MG63 (cell line): ENCODE results near the gene PEX11B. TPM values are rescaled to one million over a fixed set of nuclear protein-coding genes. Genes with fewer than 3 reads are reported as not detected.
A peak's percentile ranks its signal among the peaks of the same experiment; 100 is the strongest.
"Not testable (repeated sequence)": the region's sequence is repeated elsewhere in the genome, so short reads cannot be mapped to it uniquely, and the experiment has no call there.

Experiments
- DNase-seq: peaks from one replicate; pipeline ENCODE4 v3.0.0-alpha.2; 2020
- H3K27me3 ChIP-seq: fragments of 250-450 bp; sonication (Bioruptor Pico); 2 replicates; pipeline ENCODE4 v1.5.1; 2020; ENCODE audit warnings: mild to moderate bottlenecking, moderate library complexity
- H3K36me3 ChIP-seq: fragments of 250-450 bp; sonication (Bioruptor Pico); 2 replicates; pipeline ENCODE4 v1.5.1; 2020; ENCODE audit warnings: mild to moderate bottlenecking, moderate library complexity
- H3K4me3 ChIP-seq: fragments of 250-450 bp; sonication (Bioruptor Pico); 2 replicates; pipeline ENCODE4 v1.5.1; 2020; ENCODE audit warnings: mild to moderate bottlenecking, moderate library complexity
- H3K9me3 ChIP-seq: fragments of 250-450 bp; sonication (Bioruptor Pico); 2 replicates; pipeline ENCODE4 v1.5.1; 2020; ENCODE audit warnings: mild to moderate bottlenecking, moderate library complexity
- total RNA-seq: library from RNA; depleted of rRNA; stranded (reverse); fragments of >200 nt; shearing (Covaris generic); gene quantifications from 2 replicates; pipeline ENCODE4 v1.2.3, GENCODE V29; 2014; ENCODE audit warnings: low replicate concordance

Gene PEX11B
- total RNA-seq, 1 experiment from 2014 or later: 20.6 TPM

GRCh38 chr1:145927916-145928643 lies 9.6 kb upstream of the PEX11B start:
- Histone ChIP-seq H3K9me3 (no peaks in the 10 kb centered on the region), H3K4me3 (peak overlapping the region; percentile 73), H3K36me3 (peaks cover 23% of the 10 kb centered on the region), H3K27me3 (no peaks in the 10 kb centered on the region)
- DNase-seq: no peak

DNA sequence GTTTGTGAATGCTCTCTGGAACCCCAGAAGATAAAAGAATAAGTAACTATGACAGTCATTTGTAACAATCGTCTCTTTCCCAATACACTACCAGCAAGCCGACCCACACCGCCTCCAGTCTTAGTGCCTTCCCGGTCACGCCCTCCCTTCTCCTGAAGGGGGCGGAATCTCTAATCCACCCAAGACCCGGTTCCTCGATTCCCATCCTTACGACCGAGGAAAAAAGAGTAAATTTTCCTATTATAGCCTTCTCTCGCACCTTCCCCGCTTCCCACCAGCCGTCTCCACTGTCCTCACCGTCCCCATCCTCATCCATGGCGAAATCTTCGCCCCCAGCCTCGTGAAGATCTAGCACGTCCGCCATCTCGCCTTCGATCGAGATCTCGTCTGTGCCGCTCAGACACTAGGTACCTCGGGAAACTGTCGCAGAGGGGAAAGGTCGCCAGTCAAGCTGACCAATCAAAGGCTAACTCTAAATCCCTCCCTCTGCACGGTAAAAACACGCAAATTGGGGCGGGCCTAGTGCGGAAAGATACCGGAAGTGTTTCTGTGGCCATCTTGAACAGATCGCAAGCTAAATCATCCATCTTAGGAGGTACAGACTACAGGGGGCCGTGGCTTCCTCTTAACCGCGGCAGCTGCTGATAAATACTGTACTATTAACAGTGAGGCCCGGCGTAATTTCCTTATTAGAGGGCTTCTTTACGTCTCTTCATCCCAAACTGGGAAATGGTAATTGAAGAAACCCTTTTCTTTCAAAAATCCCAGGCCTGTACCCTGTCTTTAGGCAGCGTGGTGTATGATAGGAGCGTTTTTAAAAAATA lies 8.8 kb upstream of the PEX11B start, which contains the start of gene RBM8A:
Gene RBM8A, minus strand, starts transcription at position 422 of the 824 bp plus-strand sequence. Its CDS starts 58 bp downstream, at position 364.
- H3K36me3 ChIP-seq: peaks cover 27% of the 10 kb centered on the region
- no peaks in the 10 kb centered on the region for H3K27me3 ChIP-seq
- no peaks in the 10 kb centered on the region for H3K9me3 ChIP-seq
- peak; percentile 95 for DNase-seq
- H3K4me3 ChIP-seq: peak within 1 kb of the TSS; percentile 73

DNA sequence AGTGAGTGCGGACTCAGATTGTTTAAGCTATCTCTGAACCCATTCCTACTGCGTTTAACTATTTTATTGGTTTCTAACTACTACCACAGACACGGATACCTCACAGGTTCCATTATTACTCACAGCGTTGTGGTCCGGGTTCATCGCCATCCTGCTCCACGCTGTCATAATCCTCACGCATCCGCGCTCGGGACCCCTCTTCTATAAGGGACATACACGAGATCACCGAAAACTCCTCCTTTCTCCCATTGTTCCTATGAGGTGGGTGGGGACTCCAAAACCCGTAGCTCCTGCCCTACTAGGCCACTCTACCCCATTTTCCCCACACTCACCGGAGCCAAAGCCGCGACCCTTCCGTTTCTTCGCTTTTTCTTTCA lies 8.2 kb upstream of the PEX11B start:
- Histone ChIP-seq H3K36me3 (peaks cover 28% of the 10 kb centered on the region), H3K27me3 (no peaks in the 10 kb centered on the region), H3K4me3 (peak overlapping the region; percentile 73), H3K9me3 (no peaks in the 10 kb centered on the region)
- DNase-seq: no peak

DNA sequence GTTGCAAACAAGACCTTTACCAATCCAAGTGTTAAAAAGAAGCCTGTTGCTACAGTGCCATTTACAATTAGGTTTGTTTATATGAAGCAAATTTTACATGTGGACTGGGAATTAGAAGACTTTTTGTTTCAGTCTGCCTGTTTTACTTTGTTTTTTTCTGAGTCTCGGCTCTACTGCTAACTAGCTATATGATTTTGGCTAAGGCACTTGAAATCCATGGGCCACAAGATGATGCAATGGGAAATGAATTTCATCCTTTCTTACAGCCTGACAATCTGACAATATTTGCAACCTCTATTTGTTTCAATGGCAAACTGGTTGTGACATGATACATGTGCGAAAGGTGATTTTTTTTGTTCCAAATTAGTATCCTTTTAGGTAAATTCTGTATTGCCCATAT lies 3.7 kb upstream of the PEX11B start:
- DNase-seq: no peak
- H3K36me3 ChIP-seq: peaks cover 29% of the 10 kb centered on the region
- no peaks in the 10 kb centered on the region for H3K27me3 ChIP-seq
- no peaks in the 10 kb centered on the region for H3K9me3 ChIP-seq
- no peak overlapping the region for H3K4me3 ChIP-seq

GRCh38 chr1:145920297-145920696 lies 1.8 kb upstream of the PEX11B start:
- peaks cover 28% of the 10 kb centered on the region for H3K36me3 ChIP-seq
- DNase-seq, H3K9me3 ChIP-seq, H3K27me3 ChIP-seq, H3K4me3 ChIP-seq: not testable (repeated sequence)

- Histone ChIP-seq H3K9me3 (no peaks in the 10 kb centered on the region), H3K27me3 (no peaks in the 10 kb centered on the region), H3K36me3 (peaks cover 35% of the 10 kb centered on the region), H3K4me3 (peak overlapping the region; percentile 98)
- DNase-seq: peak; percentile 74
These were observed 749 bp upstream of the PEX11B start for GRCh38 chr1:145918992-145919939.

DNA sequence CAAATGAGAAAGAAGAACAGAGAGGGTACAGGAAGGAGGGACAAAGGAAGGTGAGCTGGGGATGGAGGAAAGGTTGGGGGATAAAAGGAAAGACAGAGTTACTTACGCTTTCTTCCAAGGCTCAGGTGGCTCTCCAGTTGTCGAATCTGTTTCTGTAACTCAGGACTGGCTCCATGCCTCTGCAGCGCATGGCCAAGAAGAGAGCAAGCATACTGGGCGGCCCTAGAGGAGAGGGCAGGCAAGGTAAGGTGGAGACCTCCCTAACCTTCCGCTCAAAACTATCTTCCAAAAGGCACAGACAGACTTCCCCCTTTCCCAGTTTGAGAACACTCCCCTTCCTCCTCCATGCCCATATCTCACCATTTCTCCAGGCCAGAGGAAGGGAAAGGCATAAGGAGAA lies 922 bp downstream of the PEX11B start:
- H3K27me3 ChIP-seq: no peaks in the 10 kb centered on the region
- peak overlapping the region; percentile 98 for H3K4me3 ChIP-seq
- no peak for DNase-seq
- H3K9me3 ChIP-seq: no peaks in the 10 kb centered on the region
- H3K36me3 ChIP-seq: peaks cover 39% of the 10 kb centered on the region

GRCh38 chr1:145916745-145917144 lies 1.8 kb downstream of the PEX11B start:
- no peak for DNase-seq
- Histone ChIP-seq H3K9me3 (no peaks in the 10 kb centered on the region), H3K27me3 (no peaks in the 10 kb centered on the region), H3K4me3 (no peak overlapping the region), H3K36me3 (peaks cover 37% of the 10 kb centered on the region)

- DNase-seq: no peak
- Histone ChIP-seq H3K27me3 (no peaks in the 10 kb centered on the region), H3K9me3 (no peaks in the 10 kb centered on the region), H3K36me3 (peaks cover 42% of the 10 kb centered on the region), H3K4me3 (no peak overlapping the region)
These were observed 6.3 kb downstream of the PEX11B start for GRCh38 chr1:145912128-145912641.

- no peaks in the 10 kb centered on the region for H3K9me3 ChIP-seq
- no peak for DNase-seq
- no peaks in the 10 kb centered on the region for H3K27me3 ChIP-seq
- H3K36me3 ChIP-seq: peaks cover 19% of the 10 kb centered on the region
- no peak overlapping the region for H3K4me3 ChIP-seq
These were observed 9.9 kb downstream of the PEX11B start for GRCh38 chr1:145908653-145909052.

GRCh38 chr1:145906954-145907753 lies 11.4 kb downstream of the PEX11B start:
- no peak overlapping the region for H3K4me3 ChIP-seq
- no peaks in the 10 kb centered on the region for H3K27me3 ChIP-seq
- H3K9me3 ChIP-seq: no peaks in the 10 kb centered on the region
- H3K36me3 ChIP-seq: peaks cover 14% of the 10 kb centered on the region
- peak; percentile 32 for DNase-seq

- H3K36me3 ChIP-seq: no peaks in the 10 kb centered on the region
- no peaks in the 10 kb centered on the region for H3K27me3 ChIP-seq
- no peak overlapping the region for H3K4me3 ChIP-seq
- H3K9me3 ChIP-seq: no peaks in the 10 kb centered on the region
- DNase-seq: no peak
These were observed 17.1 kb downstream of the PEX11B start for GRCh38 chr1:145901312-145902021.

- no peak overlapping the region for H3K4me3 ChIP-seq
- H3K27me3 ChIP-seq: no peaks in the 10 kb centered on the region
- H3K36me3 ChIP-seq: no peaks in the 10 kb centered on the region
- H3K9me3 ChIP-seq: no peaks in the 10 kb centered on the region
- no peak for DNase-seq
These were observed 19.8 kb downstream of the PEX11B start for GRCh38 chr1:145898756-145899155.

GRCh38 chr1:145897969-145898368 lies 20.5 kb downstream of the PEX11B start:
- DNase-seq: no peak
- Histone ChIP-seq H3K27me3 (no peaks in the 10 kb centered on the region), H3K4me3 (no peak overlapping the region), H3K36me3 (no peaks in the 10 kb centered on the region), H3K9me3 (no peaks in the 10 kb centered on the region)

DNA sequence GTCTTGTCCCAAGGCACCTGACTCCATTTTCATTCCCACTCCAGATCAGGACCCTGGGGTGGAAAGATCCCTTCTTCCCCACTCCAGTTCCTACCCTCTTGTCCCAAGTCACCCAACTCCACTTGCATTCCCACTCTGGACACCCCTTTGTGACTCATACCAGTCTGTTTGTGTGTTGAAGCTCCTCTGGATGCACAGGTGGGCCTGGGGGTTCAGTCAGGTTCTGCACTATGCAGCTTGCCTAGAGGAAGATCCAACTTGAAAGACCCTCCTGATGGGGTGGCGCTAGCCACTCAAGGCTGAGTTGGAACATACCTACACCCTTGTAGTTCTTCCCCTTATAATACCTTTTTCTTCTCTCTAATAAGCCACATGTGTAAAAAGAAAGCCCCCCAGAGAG lies 23.0 kb downstream of the PEX11B start:
- Histone ChIP-seq H3K4me3 (no peak overlapping the region), H3K36me3 (no peaks in the 10 kb centered on the region), H3K27me3 (no peaks in the 10 kb centered on the region), H3K9me3 (no peaks in the 10 kb centered on the region)
- DNase-seq: no peak
